ENCODE results near the gene USP12.

Gene USP12

DNA sequence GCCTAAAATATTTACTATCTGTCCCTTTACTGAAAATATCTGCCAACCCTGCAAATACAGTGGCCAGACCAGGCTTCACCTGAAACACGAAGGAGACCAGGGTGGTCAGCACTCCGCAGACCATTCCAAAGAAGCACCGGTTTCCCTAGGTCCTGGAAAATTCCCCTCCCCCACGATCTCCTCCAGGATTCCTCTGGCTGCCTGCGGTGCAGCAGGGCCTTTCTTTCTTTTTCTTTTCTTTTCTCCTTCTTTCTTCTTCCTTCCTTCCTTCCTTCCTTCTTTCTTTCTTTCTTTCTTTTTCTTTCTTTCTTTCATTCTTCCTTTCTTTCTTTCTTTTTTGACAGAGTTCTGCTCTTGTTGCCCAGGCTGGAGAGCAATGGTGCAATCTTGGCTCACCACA is 152.7 kb downstream of the USP12 start:
- TF ChIP-seq, protein P1, sequence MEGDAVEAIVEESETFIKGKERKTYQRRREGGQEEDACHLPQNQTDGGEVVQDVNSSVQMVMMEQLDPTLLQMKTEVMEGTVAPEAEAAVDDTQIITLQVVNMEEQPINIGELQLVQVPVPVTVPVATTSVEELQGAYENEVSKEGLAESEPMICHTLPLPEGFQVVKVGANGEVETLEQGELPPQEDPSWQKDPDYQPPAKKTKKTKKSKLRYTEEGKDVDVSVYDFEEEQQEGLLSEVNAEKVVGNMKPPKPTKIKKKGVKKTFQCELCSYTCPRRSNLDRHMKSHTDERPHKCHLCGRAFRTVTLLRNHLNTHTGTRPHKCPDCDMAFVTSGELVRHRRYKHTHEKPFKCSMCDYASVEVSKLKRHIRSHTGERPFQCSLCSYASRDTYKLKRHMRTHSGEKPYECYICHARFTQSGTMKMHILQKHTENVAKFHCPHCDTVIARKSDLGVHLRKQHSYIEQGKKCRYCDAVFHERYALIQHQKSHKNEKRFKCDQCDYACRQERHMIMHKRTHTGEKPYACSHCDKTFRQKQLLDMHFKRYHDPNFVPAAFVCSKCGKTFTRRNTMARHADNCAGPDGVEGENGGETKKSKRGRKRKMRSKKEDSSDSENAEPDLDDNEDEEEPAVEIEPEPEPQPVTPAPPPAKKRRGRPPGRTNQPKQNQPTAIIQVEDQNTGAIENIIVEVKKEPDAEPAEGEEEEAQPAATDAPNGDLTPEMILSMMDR (conservative IDR thresholded peaks at IDR 0.05; ENCODE audit: low read length), result no peak
- no peak for DNase-seq (ENCODE audit: low read depth)
- H3K4me3 ChIP-seq (ENCODE audit: low read length), result no peak overlapping the region

DNA sequence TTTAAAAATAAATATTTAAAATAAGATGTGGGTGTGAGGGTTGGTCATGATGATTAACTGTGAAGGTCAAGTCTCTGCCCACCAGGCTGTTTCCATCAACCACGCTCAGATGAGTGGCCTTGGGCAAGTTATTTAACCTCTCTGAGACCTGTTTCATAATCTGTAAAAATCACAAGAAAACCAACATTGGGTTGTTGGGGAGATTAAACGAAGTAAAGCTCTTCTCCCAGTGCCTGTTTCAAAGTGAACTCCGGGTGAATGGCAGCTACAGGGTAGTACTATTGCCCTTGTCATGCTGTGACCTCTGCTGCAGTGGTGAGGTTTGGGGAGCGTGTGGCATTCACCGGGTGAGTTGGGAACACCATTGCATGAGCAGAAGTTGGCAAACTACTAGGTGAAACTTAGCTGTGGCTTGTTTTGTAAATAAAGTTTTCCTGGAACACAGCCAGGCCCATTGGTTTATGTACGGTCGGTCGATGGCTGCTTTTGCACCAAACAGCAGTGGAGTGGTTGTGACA is 153.2 kb downstream of the USP12 start:
- DNase-seq (ENCODE audit: low read depth), result no peak
- no peak overlapping the region for H3K4me3 ChIP-seq (ENCODE audit: low read length)
- TF ChIP-seq, protein P1 (conservative IDR thresholded peaks at IDR 0.05; ENCODE audit: low read length), result no peak

- H3K4me3 ChIP-seq (ENCODE audit: low read length), result no peak overlapping the region
- no peak for DNase-seq (ENCODE audit: low read depth)
- TF ChIP-seq, protein P1 (conservative IDR thresholded peaks at IDR 0.05; ENCODE audit: low read length), result no peak
Measured at GRCh38 chr13:27016875-27017274, 154.7 kb downstream of the USP12 start.
